Amniotic epithelial cell (primary cell): ENCODE measurements around the gene TNS3.

ENCODE experiments used
- DNase-seq: peaks from one replicate; pipeline ENCODE4 v3.0.0-alpha.2; 2010; ENCODE audit warnings: low read depth

The TNS3 gene

DNA sequence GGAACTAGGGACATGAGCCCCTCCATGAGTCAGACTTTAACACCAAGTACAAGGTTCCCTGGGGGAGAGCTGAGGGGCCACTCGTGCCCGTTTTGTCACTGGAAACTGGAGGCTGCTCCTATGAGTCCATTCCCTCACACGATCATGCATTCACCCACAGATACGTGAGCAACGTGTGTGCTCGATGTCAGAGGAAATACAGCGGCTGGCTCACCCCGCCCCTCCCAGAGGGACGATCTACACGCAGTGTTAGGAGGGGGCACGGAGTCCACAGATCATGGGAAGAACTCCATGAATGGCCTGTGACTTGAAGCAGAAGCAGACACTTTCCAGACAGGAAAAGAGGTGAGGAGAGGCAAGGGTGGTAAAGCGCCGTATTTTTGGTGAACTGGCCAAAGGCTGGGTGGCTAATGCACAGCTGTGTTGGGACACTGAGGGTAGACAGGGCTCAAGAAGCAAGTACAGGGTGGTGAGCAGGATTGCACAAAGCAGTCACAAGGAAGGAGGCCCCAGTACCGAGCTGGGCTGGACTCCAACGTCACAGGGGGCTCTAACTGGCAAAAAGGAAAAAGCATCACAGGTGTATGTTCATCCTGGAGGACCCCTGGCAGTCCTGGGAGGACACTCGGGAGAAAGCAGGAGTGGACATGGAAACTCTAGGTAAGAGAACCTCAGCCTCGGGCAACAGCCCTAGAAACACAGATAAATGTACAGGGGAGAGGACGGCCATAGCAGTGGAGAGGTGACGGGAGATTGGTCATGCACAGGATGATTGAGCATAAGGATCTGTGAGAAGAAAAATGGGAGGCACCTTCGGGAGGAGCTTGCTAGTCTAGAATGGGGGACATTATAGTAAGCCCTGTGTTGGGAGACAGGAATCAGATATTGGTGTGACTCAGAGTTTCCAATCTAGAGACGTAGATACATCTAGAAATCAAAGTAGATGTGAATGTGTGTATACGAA is 41.2 kb downstream of the TNS3 start:
- DNase-seq, result no peak

DNA sequence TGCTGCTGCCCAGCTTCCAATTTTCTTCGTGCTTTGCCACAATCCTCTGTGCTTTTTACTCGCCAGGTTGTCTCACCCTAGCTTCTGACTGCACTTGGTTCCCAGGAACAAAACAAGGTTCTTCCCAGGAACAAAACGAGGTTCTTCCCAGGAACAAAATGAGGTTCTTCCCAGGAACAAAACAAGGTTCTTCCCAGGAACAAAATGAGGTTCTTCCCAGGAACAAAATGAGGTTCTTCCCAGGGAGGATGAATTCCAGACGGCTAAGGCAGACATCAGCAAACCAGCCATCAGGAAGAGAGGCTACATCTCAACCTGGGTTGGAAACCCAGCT is 41.9 kb downstream of the TNS3 start:
- no peak for DNase-seq

DNA sequence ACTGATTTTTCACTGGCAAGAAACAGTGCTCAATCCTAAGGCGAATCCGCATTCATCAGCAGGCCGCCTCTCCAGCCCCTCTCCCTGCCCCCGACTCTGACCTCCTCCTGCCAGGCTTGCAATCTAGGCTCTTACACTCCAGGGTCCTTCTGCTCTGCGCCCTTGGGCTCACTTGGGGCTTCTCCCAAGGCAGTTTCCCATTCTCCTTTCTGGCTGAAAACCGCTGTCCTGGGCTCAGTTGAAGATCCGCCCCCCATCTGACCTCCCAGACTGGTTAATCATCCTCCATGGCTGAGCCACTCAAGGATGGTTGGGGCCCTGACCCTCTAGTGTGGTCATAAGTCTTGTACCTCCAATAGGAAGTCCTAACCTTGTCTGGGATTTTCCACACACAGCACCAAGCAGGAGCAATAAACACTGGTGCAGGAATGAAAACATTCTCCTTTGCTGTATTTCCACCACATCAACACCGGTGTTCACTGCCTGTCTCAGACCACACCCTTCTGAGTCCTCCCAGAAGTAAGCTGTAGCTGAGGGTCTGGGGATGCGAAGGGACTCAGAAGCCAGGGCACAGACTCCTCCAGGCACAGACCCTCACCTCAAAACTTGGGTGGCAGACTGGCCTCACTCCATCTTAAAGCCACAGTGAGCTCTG is 42.4 kb downstream of the TNS3 start:
- DNase-seq, result peak; percentile 77

DNA sequence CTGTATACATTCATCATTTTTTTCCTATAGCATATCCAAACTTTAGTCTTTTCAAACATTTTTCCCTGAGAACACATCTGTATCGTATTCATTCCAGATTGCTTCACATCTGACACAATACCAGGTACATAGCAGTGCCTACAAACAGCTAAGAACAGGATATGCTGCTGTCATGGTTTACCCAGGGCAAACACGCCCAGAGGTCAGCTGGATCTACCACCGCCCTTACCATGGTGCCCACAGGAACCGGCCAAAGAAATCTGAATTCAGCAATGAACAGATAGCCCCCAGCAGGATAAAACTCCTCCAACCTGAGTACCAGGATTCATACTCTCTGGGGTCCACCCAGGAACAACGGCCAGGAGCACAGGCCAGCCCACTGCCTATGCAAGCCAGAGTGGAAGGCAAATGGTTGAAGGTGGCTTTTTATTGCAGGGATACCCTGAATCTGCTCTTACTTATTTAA is 43.0 kb downstream of the TNS3 start:
- DNase-seq, result no peak

DNA sequence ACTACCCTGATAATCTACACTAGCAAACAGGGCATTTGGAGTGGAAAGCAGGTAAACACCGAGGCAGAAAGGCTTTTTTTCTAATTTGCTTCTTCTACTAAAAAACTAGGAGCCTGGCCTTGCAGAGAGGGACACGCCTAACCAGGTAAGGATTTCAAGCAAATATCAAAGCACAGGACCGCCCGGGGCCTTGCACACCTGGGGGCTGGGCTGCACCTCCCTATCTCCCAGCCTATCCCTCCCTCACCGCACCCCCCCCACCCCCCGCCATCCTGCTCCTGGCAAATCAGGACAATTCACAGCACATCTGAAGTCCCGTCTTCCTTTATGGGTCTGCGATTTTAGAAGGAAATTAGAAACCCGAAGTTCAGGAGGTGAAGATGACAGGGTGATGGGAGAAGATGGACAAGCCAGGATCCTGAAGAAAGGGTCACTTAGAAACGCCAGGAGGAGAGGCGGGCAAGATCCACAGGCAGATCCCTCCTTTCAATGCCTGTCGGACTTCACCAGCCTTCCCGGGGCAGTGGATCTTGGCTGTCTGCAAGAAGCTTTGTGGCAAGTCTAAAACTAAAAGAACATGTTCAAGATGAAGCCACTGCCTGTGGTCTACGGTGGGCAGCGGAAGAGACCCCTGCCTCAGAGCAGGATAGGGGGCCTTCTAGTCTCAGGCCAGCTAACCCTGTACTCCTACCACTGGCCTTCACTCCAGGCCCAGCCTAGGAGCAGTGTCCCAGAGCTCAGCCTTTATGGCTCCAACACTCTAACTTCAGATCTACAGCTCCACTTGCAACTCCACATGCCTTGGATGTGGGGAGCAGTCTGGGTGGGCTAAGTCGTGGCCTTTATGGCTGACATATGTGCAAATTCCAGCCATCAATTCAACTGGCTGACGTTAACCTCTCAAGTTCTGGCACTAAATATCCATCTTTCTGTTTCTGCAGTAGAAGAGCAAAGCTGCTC is 43.9 kb downstream of the TNS3 start:
- no peak for DNase-seq

DNA sequence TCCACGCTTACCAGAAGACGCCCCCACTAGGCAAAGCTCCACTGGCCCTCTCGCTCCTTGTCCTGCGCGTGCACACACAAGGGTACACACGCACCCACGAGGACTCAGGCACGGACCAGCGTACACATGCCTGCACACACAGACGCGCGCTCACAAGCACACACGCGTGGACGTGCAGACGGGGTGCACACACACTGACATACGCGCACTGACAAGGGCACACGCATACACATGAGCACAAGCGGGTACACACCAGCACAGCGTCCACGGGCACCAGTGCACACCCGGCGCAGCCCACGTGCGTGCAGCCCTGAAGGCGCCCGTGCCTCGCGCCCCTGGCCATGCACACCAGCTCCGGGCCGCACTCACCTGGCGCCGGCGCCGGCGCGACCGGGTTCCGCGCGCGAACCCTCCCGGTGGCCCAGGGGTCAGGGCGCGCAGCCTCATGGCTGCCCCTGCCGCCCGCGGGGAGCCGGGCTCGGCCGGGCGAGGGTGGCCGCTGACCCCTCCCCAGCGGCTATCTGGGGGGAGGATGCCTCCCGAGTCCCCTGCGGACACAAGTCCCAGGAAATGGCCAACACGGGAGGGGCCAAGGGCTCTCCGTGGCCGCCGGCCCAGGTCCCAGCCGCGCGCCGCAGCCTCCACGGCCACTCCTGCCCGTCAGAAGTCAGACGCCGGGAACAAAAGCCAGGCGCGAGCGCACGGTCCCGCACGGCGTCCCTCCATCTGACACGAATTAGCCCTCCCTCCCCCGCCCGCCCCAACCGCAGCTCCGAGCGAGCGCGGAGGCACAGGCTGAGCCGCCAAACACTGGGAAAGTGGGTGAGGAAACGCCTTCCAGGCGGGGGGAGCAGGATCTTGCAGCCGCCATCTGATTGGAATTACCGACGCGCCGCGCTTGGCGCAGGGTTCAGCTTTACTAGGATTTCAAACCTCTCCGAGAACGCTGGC is 45.0 kb downstream of the TNS3 start:
- DNase-seq, result peak; percentile 47

DNA sequence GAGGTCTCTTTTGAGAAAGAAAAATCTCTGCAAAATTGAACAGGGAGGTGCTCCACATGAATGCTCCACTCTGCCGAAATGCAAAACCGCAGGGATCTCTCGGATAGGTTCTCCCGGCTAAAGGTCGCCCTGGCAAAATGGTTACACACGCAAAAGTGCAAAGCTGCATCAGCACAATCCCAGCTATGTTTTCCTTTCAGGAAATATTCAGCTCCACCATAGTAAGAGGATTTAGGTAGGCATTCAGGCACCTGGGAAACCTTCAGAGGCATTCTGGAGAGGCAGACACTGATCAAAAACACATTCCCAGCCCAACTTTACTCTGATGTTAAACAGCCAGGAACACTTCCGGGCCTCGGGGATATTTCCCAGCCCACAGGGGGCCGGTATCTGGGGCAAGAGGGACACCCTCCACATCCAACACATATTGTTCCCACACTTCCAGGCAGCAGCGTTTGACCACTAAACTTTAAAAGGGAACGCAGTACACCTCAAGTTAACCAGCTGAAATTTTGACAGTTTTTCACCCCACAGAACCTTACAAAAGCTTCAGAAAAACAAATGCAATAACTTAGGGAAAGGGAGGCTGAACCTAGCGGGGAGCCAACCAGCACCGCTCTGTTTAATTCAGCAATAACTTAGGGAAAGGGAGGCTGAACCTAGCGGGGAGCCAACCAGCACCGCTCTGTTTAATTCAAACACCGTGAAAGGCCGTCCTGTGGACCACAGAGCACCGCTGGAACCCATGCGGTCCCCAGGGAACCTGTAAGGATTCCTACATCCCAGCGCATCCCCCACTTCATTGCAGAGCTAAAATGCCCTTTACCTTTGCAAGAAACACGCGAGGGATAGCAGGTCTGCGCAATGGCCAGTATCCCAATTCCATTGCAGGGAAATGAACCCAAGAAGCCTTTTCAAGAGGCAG is 45.9 kb downstream of the TNS3 start:
- no peak for DNase-seq

DNA sequence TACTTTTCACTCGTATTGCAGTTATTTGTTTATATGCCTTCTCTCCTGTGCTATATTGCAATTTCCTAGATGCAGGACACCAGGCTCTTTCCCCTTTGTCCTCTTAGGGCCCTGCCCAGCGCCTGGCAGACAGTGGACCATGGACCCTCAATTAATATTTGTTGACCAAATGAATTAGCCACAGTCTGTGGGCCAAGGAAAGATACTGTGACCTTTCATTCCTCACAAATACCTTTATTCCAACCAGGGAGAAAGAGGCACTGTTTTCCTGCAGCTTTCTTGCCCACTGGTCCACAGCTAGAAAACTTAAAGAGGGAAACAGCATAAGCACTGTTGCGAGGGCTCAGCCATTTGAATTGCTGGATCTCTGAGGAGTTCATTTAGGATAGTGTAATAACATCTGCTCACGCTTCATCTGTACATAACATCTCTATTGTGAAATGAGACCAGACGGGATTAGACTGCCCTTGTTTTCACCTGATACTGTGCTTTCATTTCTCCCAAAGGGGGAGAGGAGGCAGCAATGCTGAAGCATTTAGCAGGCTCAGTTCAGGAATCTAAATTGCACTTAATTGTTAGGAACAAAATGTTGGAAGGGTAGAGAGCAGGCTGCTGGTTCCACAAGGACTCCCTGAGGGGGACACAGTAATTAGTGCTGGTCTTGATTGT is 46.7 kb downstream of the TNS3 start:
- peak; percentile 84 for DNase-seq

DNA sequence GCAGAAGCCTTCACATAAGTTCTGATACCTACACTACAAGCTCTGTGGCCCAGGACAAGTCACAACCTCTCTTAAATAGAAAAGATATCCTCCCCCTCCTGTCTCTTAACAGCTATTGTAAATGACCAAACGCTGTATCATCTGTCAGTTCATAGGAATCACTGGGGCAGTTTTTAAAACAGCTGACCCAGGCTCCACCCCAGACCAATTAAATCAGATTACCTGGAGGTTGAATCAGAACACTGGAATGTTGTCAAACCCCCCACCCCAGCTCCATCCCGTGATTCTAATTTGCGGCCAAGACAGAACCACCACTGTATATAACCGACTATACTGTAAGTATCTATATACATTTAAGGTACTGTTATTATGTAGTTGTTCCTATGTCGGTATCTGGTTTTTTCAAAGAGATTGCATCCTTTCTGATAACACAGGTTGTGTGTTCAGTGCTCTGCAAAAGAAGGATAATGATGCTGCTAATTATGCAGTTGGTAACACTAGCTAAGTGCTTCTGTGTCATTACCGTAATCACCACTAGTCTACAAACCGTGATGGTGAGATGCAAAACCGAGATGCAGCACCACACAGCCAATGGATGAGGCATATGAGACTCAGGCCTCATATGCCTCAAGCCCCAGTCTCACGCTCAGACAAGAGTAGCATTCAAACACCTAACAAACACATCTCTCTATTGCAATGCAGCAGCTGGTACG is 47.4 kb downstream of the TNS3 start:
- DNase-seq, result no peak

DNA sequence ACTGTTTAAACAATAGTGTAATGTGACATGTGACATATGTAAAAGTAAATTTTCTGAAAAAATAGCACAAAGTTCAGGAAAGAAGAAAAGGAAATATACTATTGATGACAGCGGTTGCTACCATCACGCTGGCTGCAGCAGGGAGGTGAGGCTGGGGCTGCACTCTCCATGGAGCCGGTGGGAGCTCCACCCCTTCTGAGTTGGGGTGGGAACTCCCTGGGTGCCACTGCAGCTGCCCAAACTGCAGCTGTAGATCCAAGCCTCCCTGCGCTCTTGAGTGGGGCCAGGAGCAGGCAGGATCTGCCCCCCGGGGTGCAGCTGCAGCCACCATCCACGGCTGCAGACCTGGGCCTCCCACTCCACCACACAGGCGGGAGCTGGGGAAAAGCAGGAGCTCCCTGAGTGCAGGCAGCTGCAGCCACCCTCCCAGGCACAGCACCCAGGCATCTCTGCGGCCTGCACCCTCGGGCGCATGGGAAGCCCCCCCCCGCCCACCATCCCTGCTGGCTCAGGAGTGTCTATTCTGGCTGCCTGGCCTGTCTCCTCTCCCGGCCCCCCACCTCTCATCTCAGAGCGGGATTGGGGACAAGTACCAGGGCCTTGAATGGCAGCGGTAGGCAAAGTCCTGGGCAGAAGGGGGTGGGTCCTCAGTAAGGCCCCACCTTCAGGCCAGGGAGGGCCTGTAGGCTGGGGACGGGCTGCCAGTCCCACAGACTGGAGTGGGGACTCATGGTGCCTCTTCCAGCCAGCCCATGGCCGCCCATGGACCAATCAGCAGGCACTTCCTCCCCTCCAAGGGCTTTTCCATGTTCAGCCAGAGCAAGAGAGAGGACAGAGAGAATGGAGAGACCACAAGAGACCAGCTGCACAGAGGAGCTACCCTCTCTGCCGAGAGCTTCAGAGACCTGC is 50.1 kb downstream of the TNS3 start:
- DNase-seq, result no peak

DNA sequence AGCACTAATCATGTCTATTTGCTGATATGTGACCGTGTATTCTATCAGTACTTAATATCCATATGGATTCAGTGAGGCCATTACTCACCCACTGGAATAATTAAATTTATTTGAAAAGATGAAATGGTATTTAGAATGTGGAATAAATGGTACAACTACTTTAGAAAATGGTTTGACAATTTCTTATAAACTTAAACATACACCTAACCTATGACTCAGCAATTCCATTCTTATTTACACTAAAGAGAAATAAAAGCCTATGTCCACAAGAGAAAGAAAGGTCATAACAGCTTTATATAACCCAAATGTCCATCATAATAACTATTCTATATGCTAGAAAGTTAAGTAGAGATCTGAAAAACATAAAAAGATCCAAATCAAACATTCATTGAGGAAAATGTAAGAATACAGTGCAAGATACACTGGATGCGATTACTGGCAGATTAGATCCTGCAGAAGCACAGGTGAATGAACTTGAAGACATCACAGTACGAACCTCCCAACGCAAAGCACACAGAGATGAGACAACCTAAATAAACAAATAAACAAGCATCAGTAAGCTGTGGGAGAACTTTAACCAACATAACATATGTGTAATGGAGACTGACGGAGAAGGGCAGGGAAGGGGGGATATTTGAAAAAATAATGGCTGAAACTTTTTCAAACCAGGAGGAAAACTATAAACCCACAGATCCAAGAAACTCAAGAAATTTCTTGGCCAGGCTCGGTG is 51.9 kb downstream of the TNS3 start:
- no peak for DNase-seq

DNA sequence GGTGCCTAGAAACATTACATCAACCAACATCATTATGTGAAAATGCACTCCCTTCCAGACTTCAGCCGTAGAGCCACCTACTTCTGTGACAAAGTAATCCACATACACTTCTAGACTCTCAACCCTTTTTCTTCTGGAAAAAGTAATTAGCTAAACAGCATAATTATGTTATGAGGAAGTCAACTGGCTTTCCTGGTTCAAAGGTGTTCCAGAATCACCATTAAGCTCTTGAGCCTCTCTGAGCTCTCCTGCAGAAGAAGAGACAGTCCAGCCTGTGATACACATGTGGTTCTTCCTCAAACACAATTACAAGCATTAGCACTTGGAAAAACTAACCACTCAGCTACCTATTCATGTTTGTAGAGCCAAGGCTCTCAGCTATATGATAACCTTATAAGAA is 52.5 kb downstream of the TNS3 start:
- DNase-seq, result no peak

DNA sequence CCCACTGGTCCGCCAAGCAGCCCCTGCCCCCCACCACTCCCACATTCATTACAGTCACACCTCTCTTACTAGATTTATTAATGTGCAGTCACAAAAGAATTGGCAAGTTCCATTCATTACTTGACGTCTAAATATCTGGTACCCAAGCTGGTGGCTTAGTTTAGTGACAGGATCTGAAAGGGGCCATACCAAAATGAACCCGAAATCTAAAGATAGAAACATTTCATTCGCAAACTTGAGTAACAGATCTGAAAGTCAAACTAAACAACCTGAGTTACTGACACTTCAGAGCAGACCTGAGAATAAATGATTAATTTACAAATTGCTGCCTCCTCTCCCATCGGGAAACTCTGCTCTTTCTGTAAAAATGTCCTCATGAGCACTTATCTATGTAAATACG is 53.4 kb downstream of the TNS3 start:
- no peak for DNase-seq

DNA sequence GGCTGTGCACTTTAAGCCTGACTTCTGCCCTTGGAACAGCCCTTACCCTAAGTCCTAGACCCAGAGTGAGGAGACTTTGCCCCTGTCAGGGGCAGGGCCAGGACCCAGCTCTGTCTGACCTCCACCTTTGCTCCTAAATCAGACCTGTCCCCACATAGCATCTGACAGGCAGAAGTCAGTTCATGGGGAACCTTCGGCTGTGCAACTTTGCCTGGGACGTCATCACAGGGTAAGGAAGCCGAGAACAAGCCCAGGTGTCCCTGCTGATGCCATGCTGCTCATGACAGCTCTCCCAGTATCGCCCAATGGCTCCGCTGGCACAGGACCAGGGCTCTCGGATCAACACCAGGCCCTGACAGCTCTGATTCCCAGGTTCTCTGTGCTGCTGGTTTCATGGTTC is 55.4 kb downstream of the TNS3 start:
- DNase-seq, result no peak

DNA sequence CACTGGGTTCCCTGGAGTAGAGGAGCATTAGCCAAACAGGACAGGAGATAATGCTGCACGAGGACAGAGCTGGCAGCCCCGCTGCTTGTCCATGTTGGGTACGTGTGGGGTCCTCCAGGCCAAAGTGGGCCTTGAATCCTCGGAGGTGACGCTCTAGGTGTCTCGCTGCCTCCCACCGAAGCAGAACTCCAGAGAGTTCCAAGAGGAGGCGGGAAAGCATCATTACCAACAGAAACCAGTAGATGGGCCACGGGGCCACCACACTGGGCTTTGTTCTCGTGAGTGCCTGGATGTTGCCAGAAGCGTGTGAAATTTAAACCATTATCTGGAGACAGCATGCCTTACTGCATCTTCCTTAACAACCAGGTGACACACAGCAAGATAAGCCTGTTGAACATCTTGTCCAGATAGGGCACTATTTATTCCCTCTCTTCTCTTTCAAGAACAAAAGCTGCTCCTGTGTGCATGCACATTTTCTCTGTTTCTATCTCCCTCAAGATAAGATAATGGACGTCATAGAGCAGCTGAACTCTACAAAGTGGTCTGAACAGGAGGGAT is 56.8 kb downstream of the TNS3 start:
- DNase-seq, result peak; percentile 50

DNA sequence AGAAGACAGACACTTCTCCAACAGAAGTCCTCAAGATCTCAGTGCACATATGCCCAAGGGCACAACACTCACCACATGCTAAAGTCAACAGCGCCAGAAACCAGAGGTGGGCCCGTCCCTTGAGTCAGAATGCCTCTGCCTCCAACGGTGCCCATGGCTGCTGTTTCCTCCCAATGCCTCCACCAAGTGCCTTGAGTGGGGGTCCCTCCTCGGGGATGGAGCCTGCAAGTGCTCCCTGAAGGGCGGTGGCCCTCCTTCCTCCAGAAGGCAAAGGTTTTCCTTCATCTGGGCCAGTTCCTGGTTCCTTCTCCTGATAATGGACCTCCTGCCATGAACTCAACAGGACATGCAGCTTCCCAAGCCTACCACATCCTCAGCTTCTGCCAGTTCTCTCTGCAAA is 58.5 kb downstream of the TNS3 start:
- no peak for DNase-seq
